Measurements from ENCODE around the gene EFNB1. TPM values are rescaled to one million over a fixed set of nuclear protein-coding genes. Genes with fewer than 3 reads are reported as not detected.
A peak's percentile ranks its signal among the peaks of the same experiment; 100 is the strongest.

Gene EFNB1
- total RNA-seq, 2 experiments from 2014 or later = 3.8 to 4.6 TPM

DNA sequence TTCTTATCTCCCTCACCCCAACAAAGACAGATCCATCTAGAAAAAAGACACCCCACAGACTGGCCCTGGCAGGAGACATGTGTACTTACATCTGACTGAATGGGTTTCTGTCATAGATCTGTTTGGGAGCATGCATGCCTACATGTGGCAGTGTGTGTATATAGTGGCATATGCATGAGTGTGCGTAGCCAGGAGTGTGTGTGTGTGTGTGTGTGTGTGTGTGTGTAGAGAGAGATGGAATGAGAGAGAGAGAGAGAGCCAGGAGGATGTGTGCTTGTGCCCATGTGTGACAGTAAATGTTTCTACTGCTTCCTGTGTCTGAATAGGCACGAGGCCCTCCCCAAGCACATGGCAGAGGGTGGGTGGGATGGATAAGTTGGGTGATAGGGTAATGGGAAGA is 37.1 kb downstream of the EFNB1 start:
- H3K27ac Mint-ChIP-seq = peak overlapping the region; percentile 51
- no peaks in the 10 kb centered on the region for H3K27me3 Mint-ChIP-seq
- ChIA-PET CTCF (no interaction called here), POLR2A (no interaction called here)
- no peaks in the 10 kb centered on the region for H3K36me3 Mint-ChIP-seq (ENCODE audit: low read depth)
- DNase-seq = no peak
- no peak overlapping the region for H3K4me3 Mint-ChIP-seq
- no peaks in the 10 kb centered on the region for H3K9me3 Mint-ChIP-seq
- peaks cover 8% of the 10 kb centered on the region for H3K4me1 Mint-ChIP-seq

DNA sequence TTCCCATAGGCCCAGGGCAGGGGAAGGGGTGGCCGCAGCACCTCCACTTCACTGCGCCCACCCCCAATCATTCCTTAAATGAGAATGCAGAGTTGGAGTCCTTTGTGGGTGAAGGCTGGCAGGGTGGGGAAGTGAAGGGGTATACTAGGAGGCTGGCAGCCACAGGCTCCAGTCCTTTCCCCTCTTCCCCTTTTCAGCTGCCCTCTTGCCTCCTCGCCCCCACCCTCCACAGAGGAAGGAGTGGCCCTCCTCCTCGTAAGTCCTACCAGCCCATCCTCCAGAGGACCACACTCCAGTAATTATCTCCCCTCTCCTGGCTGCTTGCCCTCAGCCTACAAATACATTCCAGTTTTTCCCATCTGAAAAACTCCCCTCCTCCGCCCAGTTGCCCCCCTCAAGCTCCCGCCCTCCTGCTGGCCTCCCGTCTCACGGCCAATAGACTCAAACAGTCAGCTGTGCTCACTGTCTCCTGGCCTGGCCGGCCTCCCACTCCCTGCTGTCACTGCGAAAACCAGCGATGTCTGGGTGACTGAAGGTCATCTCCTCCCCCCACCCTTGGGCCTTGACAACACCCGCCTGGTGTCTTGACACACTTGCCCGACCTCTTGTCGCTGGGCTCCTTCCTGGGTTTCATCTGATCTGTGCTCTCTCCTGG is 38.8 kb downstream of the EFNB1 start:
- Mint-ChIP-seq H3K27me3 (no peaks in the 10 kb centered on the region), H3K36me3 (ENCODE audit: low read depth) (no peaks in the 10 kb centered on the region), H3K4me3 (no peak overlapping the region), H3K9me3 (no peaks in the 10 kb centered on the region), H3K27ac (no peak overlapping the region), H3K4me1 (peaks cover 8% of the 10 kb centered on the region)
- POLR2A ChIA-PET = no interaction called here
- CTCF ChIA-PET = no interaction called here
- DNase-seq = no peak

- Mint-ChIP-seq H3K4me1 (peaks cover 8% of the 10 kb centered on the region), H3K27me3 (no peaks in the 10 kb centered on the region), H3K27ac (no peak overlapping the region), H3K4me3 (no peak overlapping the region), H3K9me3 (no peaks in the 10 kb centered on the region), H3K36me3 (ENCODE audit: low read depth) (no peaks in the 10 kb centered on the region)
- CTCF ChIA-PET = interaction anchor here (0.8 to 2.2 kb wide), 2 partner anchors 9 to 25 kb away, joined by 3 to 7 read pairs; no protein-coding TSS in a partner anchor
- DNase-seq = no peak
- POLR2A ChIA-PET = no interaction called here
Measured at GRCh38 chrX:68868316-68868715, 39.5 kb downstream of the EFNB1 start.

- no peak overlapping the region for H3K4me3 Mint-ChIP-seq
- no peak for DNase-seq
- H3K36me3 Mint-ChIP-seq (ENCODE audit: low read depth) = no peaks in the 10 kb centered on the region
- CTCF ChIA-PET = interaction anchor here (0.8 to 2.2 kb wide), 2 partner anchors 8 to 25 kb away, joined by 3 to 7 read pairs; no protein-coding TSS in a partner anchor
- peaks cover 8% of the 10 kb centered on the region for H3K4me1 Mint-ChIP-seq
- no peaks in the 10 kb centered on the region for H3K9me3 Mint-ChIP-seq
- POLR2A ChIA-PET = no interaction called here
- no peak overlapping the region for H3K27ac Mint-ChIP-seq
- no peaks in the 10 kb centered on the region for H3K27me3 Mint-ChIP-seq
Measured at GRCh38 chrX:68868902-68869800, 40.3 kb downstream of the EFNB1 start.

- H3K27ac Mint-ChIP-seq = no peak overlapping the region
- H3K27me3 Mint-ChIP-seq = no peaks in the 10 kb centered on the region
- H3K9me3 Mint-ChIP-seq = no peaks in the 10 kb centered on the region
- no peaks in the 10 kb centered on the region for H3K36me3 Mint-ChIP-seq (ENCODE audit: low read depth)
- CTCF ChIA-PET = interaction anchor here (2.2 kb wide), 1 partner anchor 23 kb away, joined by 7 read pairs; no protein-coding TSS in a partner anchor
- no peak overlapping the region for H3K4me3 Mint-ChIP-seq
- no peak for DNase-seq
- peaks cover 8% of the 10 kb centered on the region for H3K4me1 Mint-ChIP-seq
- POLR2A ChIA-PET = no interaction called here
Measured at GRCh38 chrX:68870357-68870756, 41.5 kb downstream of the EFNB1 start.

- POLR2A ChIA-PET = no interaction called here
- CTCF ChIA-PET = no interaction called here
- H3K4me1 Mint-ChIP-seq = peaks cover 8% of the 10 kb centered on the region
Measured at GRCh38 chrX:68872171-68872570, 43.4 kb downstream of the EFNB1 start.

GRCh38 chrX:68874076-68874475 is 45.3 kb downstream of the EFNB1 start:
- Mint-ChIP-seq H3K36me3 (ENCODE audit: low read depth) (no peaks in the 10 kb centered on the region), H3K9me3 (no peaks in the 10 kb centered on the region), H3K27ac (no peak overlapping the region), H3K27me3 (no peaks in the 10 kb centered on the region), H3K4me3 (no peak overlapping the region), H3K4me1 (peaks cover 2% of the 10 kb centered on the region)
- CTCF ChIA-PET = no interaction called here
- DNase-seq = no peak
- POLR2A ChIA-PET = no interaction called here

More at GRCh38 chrX:68872171-68872570, 43.4 kb downstream of the EFNB1 start:
- no peak overlapping the region for H3K4me3 Mint-ChIP-seq
- no peaks in the 10 kb centered on the region for H3K9me3 Mint-ChIP-seq
- no peak for DNase-seq
- H3K27me3 Mint-ChIP-seq = no peaks in the 10 kb centered on the region
- no peak overlapping the region for H3K27ac Mint-ChIP-seq
- H3K36me3 Mint-ChIP-seq (ENCODE audit: low read depth) = no peaks in the 10 kb centered on the region

DNA sequence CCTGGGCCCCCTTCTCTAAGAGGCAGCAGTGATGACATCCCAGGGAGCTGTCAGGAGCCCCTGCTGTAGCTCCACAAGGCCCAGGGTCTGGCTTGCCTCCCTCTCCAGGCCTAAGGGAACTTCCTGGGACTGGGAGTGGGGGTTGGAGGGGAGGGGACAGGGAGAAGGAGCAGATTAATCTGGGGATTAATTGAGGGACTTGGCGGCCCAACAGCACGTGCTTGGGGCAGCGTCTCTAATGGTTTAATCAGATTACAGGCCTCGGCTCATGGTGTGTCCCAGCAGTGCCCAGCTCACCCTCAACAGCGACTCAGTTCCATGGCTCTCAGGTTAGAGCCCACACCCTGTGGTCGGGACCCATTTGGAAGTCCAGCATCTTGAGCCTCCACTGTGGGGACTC is 47.9 kb downstream of the EFNB1 start:
- no peak overlapping the region for H3K27ac Mint-ChIP-seq
- H3K4me1 Mint-ChIP-seq = no peaks in the 10 kb centered on the region

DNA sequence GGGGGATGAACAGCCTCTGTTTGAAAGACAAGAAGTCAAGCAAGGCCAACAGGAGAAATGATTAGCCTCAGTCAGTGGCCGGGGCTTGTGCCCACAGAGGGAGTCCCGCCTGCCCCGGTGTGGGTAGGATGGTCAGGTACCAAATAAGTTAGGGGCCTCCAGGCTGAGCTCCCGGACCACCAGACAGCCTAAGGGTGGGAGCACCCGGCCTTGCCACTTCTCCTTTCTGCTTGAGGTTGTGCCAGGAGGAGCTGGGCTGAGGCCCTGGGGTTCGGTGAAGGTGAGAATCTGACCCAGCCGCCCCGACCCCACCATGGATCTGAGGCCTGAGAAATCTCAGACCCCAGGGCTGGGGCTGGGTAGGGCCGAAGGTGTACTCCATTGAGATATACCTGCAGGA is 48.8 kb downstream of the EFNB1 start:
- ChIA-PET CTCF (interaction anchor here (1.1 kb wide), 1 partner anchor 9 kb away, joined by 3 read pairs; no protein-coding TSS in a partner anchor), POLR2A (no interaction called here)
- no peaks in the 10 kb centered on the region for H3K4me1 Mint-ChIP-seq
- no peaks in the 10 kb centered on the region for H3K36me3 Mint-ChIP-seq (ENCODE audit: low read depth)
- H3K27ac Mint-ChIP-seq = no peak overlapping the region
- no peak for DNase-seq
- H3K4me3 Mint-ChIP-seq = no peak overlapping the region
- H3K9me3 Mint-ChIP-seq = no peaks in the 10 kb centered on the region
- H3K27me3 Mint-ChIP-seq = no peaks in the 10 kb centered on the region

More for the DNA sequence above, 47.9 kb downstream of the EFNB1 start:
- no peak for DNase-seq
- Mint-ChIP-seq H3K9me3 (no peaks in the 10 kb centered on the region), H3K4me3 (no peak overlapping the region), H3K36me3 (ENCODE audit: low read depth) (no peaks in the 10 kb centered on the region), H3K27me3 (no peaks in the 10 kb centered on the region)
- ChIA-PET CTCF (interaction anchor here (1.1 kb wide), 1 partner anchor 8 kb away, joined by 3 read pairs; no protein-coding TSS in a partner anchor), POLR2A (no interaction called here)

DNA sequence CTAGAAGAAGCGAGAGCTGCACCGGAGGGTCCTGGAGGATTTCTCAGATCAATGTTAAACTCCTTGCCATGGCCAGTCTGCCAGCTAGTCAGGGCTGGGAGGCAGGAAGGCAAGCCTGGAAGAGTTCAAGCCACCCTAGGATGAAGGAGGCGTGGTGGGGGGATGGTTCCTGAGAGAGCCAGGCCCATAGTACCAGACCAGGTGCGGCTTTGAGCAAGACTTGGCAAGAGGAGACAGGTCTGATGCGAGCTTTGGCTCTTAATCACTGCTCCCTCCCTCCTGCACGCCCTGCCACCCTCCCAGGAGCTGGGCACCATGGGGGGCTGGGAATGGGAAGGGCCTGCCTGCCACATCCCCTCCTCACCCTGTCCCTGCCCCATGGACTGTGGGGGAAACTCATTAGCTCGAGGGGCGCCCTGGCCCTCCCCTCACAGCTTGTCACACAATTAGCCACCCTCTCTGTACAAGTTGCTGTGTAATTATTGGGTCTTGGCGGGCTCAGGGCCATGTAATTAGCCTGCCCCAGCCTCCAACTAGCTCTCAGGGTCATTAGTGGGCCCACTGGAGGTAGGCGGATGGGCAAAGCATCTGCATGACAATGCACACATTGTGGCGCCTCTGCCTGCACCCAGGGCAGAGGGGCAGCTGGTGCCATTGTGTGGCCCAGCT is 50.3 kb downstream of the EFNB1 start:
- Mint-ChIP-seq H3K4me1 (no peaks in the 10 kb centered on the region), H3K9me3 (no peaks in the 10 kb centered on the region), H3K4me3 (no peak overlapping the region), H3K36me3 (ENCODE audit: low read depth) (no peaks in the 10 kb centered on the region), H3K27me3 (no peaks in the 10 kb centered on the region), H3K27ac (no peak overlapping the region)
- DNase-seq = no peak
- ChIA-PET POLR2A (no interaction called here), CTCF (interaction anchor here (1.1 kb wide), 1 partner anchor 9 kb away, joined by 3 read pairs; no protein-coding TSS in a partner anchor)

DNA sequence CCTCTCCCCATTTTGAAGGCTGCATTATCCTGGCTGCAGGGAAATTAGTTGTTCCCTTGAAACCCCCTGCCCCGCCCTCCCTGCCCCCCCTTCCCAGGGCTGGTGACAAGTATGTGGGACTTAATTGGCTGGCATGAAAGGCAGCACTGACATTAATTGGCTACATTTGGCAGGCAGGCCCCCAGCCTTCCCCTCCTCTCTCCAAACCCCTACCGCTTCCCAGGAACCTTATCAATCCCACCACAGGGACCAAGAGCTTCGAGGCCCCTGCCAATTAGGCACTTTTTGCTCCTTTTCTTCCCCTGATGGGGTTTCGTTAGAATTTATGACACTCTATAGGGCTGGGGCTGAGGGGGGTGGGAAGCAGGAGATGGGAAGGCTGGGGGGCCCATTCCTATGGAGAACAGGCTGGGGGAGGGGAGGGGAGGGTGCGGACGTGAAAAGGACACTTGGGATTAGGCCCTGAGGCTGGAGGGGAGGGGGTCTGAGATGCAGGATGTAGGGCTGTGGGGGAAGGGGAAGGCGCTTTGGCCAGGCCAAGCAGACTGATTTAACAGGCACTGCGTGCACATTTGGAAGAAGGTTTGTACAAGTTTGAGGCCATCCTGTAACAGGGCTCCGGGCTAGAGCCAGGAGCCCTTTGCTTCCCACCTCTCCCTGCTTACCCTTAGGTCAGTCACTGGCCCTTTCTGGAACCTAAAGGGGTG is 52.2 kb downstream of the EFNB1 start:
- Mint-ChIP-seq H3K4me3 (no peak overlapping the region), H3K36me3 (ENCODE audit: low read depth) (no peaks in the 10 kb centered on the region), H3K27me3 (no peaks in the 10 kb centered on the region), H3K27ac (no peak overlapping the region), H3K4me1 (no peaks in the 10 kb centered on the region), H3K9me3 (no peaks in the 10 kb centered on the region)
- ChIA-PET POLR2A (no interaction called here), CTCF (interaction anchor here (0.5 kb wide), 1 partner anchor 371 kb away, joined by 3 read pairs; no protein-coding TSS in a partner anchor)
- no peak for DNase-seq

DNA sequence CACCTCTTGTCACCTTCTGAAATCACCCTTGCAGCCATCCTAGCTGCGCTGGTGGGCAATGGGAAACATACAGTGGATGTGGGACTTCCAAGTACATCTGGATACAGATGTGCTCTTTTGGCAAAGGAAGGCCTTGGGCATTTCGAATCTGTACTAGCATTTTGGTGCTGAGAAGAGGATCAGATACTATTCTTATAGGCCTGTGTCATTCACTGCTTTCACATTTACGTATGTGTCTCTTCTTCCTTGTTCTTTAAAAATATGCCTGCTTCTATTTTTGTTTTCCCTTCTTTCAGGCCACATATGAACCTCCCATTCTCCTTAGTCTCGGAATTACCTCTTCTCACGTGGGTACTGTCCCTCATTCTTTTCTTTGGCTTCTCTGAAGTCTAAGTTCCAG is 53.1 kb downstream of the EFNB1 start:
- no peak overlapping the region for H3K27ac Mint-ChIP-seq
- H3K4me3 Mint-ChIP-seq = no peak overlapping the region
- POLR2A ChIA-PET = no interaction called here
- H3K36me3 Mint-ChIP-seq (ENCODE audit: low read depth) = no peaks in the 10 kb centered on the region
- H3K9me3 Mint-ChIP-seq = no peaks in the 10 kb centered on the region
- no peak for DNase-seq
- no peaks in the 10 kb centered on the region for H3K4me1 Mint-ChIP-seq
- CTCF ChIA-PET = no interaction called here
- H3K27me3 Mint-ChIP-seq = no peaks in the 10 kb centered on the region

Data from activated CD4-positive, alpha-beta T cell treated with anti-CD3 and anti-CD28 coated beads, Interleukin-2, amount 10 ng/mL, durations not matched to agents 7 days and 5 days (primary cell).